MM.1S (cell line): ENCODE results near the gene PPM1M.
"Not testable (repeated sequence)": the region's sequence is repeated elsewhere in the genome, so short reads cannot be mapped to it uniquely, and the experiment has no call there.

Source experiments
- DNase-seq: peaks from one replicate; pipeline ENCODE4 v3.0.0-alpha.2; 2015
- H2AFZ ChIP-seq: fragments of 300-600 bp; sonication (generic); 2 replicates; pipeline ENCODE4 v1.6.0; 2016; ENCODE audit warnings: antibody characterized with exemption, low read length
- H3F3A ChIP-seq: fragments of 300-600 bp; sonication (generic); 2 replicates; pipeline ENCODE4 v1.6.1; 2016; ENCODE audit warnings: mild to moderate bottlenecking, antibody characterized with exemption, low read length, moderate library complexity, mixed read lengths; ENCODE audit not compliant: insufficient read depth
- H3K27ac ChIP-seq: fragments of 300-600 bp; sonication (generic); 2 replicates; pipeline ENCODE4 v1.5.1; 2016; ENCODE audit warnings: mild to moderate bottlenecking, low read length
- H3K27me3 ChIP-seq: fragments of 300-600 bp; sonication (generic); replicated peaks from 2 replicates; pipeline ENCODE4 v1.6.0; 2016; ENCODE audit warnings: low read length; ENCODE audit not compliant: insufficient read depth
- H3K36me3 ChIP-seq: fragments of 300-600 bp; sonication (generic); replicated peaks from 2 replicates; pipeline ENCODE4 v1.6.1; 2016; ENCODE audit warnings: mild to moderate bottlenecking, low read length, mixed read lengths; ENCODE audit not compliant: insufficient read depth
- H3K4me1 ChIP-seq: fragments of 300-600 bp; sonication (generic); 2 replicates; pipeline ENCODE4 v1.6.1; 2016; ENCODE audit warnings: low read length, mixed read lengths
- H3K4me2 ChIP-seq: fragments of 300-600 bp; sonication (generic); 2 replicates; pipeline ENCODE4 v1.6.0; 2016; ENCODE audit warnings: low read depth, low read length
- H3K4me3 ChIP-seq: fragments of 300-600 bp; sonication (generic); 2 replicates; pipeline ENCODE4 v1.5.1; 2016; ENCODE audit warnings: low read length, mixed read lengths
- H3K79me2 ChIP-seq: fragments of 300-600 bp; sonication (generic); 2 replicates; pipeline ENCODE4 v1.6.1; 2016; ENCODE audit warnings: mixed run types, low read length, mixed read lengths
- H3K9ac ChIP-seq: fragments of 300-600 bp; sonication (generic); 2 replicates; pipeline ENCODE4 v1.6.1; 2016; ENCODE audit warnings: low read length, mixed read lengths
- H3K9me2 ChIP-seq: fragments of 300-600 bp; sonication (generic); replicated peaks from 2 replicates; pipeline ENCODE4 v1.6.1; 2016; ENCODE audit warnings: mild to moderate bottlenecking, low read length, mixed read lengths; ENCODE audit not compliant: insufficient read depth
- H3K9me3 ChIP-seq: fragments of 300-600 bp; sonication (generic); replicated peaks from 2 replicates; pipeline ENCODE4 v1.6.1; 2016; ENCODE audit warnings: mild to moderate bottlenecking, low read length, mixed read lengths; ENCODE audit not compliant: insufficient read depth
- H4K20me1 ChIP-seq: fragments of 300-600 bp; sonication (generic); 2 replicates; pipeline ENCODE4 v1.6.1; 2016; ENCODE audit warnings: mild to moderate bottlenecking, low read length, moderate library complexity, mixed read lengths; ENCODE audit not compliant: insufficient read depth
- EZH2 ChIP-seq: fragments of 300-600 bp; sonication (generic); optimal IDR thresholded peaks from 2 replicates; pipeline ENCODE3; 2017; ENCODE audit warnings: low read depth, mild to moderate bottlenecking, antibody characterized with exemption, low read length, mixed read lengths
- EZH2phosphoT487 ChIP-seq: fragments of 300-600 bp; sonication (generic); IDR thresholded peaks from 2 replicates; pipeline ENCODE4 v1.6.1; 2018; ENCODE audit warnings: antibody characterized with exemption, low read length
- TF ChIP-seq, protein P1 (sequence below): fragments of 300-600 bp; sonication (generic); IDR thresholded peaks from 2 replicates; pipeline ENCODE4 v1.5.1; 2016; ENCODE audit warnings: antibody characterized with exemption, low read length, mixed read lengths

Gene PPM1M

DNA sequence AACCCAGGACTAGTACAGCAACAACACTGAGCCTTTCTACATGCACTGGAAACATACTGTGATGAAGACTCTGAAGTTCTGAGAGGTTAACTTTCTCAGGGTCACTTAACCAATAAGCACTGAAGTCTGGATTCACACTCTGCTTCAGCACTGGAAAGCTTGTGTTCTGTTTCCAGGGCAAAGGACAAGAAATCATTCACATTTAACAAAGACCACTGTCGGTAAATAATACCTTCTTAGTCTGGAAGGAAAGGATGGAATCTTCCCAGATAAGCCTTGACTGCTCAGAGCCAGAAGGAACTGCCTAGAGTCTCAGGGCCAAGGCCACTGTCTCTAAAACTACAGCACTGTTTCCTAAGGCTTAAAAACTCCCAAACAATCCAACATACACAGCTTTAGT lies 37.7 kb downstream of the PPM1M start:
- Histone ChIP-seq H3K79me2 (peaks cover 5% of the 10 kb centered on the region; the same call in 1 of the 2 replicates), H3K27ac (no peak overlapping the region), H3K36me3 (no peaks in the 10 kb centered on the region), H3F3A (peaks cover 27% of the 10 kb centered on the region), H3K9me2 (no peaks in the 10 kb centered on the region), H3K27me3 (no peaks in the 10 kb centered on the region), H2AFZ (no peak overlapping the region), H3K4me2 (no peak overlapping the region), H4K20me1 (no peaks in the 10 kb centered on the region), H3K4me3 (no peak overlapping the region), H3K9me3 (no peaks in the 10 kb centered on the region), H3K4me1 (0 out of 2 replicates have a peak, but pooled peaks cover 4% of the 10 kb centered on the region), H3K9ac (no peak overlapping the region)
- no peak for DNase-seq
- no peak for TF ChIP-seq EZH2
- TF ChIP-seq, protein P1, sequence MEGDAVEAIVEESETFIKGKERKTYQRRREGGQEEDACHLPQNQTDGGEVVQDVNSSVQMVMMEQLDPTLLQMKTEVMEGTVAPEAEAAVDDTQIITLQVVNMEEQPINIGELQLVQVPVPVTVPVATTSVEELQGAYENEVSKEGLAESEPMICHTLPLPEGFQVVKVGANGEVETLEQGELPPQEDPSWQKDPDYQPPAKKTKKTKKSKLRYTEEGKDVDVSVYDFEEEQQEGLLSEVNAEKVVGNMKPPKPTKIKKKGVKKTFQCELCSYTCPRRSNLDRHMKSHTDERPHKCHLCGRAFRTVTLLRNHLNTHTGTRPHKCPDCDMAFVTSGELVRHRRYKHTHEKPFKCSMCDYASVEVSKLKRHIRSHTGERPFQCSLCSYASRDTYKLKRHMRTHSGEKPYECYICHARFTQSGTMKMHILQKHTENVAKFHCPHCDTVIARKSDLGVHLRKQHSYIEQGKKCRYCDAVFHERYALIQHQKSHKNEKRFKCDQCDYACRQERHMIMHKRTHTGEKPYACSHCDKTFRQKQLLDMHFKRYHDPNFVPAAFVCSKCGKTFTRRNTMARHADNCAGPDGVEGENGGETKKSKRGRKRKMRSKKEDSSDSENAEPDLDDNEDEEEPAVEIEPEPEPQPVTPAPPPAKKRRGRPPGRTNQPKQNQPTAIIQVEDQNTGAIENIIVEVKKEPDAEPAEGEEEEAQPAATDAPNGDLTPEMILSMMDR: no peak
- no peak for TF ChIP-seq EZH2phosphoT487

DNA sequence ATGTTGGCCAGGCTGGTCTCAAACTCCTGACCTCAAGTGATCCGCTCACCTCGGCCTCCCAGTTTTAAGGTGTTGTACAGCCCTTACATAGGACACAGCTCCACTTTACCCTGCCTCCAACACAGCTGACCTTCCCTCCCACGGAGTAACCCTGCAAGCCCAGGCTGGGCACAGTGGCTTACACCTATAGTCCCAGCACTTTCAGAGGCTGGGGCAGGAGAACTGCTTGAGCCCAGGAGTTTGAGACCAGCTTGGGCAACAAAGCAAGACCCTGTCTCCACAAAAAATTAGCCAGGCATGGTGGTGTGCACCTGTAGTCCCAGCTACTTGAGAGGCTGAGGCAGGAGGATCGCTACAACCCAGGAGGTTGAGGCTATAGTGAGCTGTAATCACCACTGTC lies 38.5 kb downstream of the PPM1M start:
- not testable (repeated sequence) for DNase-seq, H3K4me3 ChIP-seq, H3K27me3 ChIP-seq, H3K9ac ChIP-seq, H3K9me2 ChIP-seq, H3K4me2 ChIP-seq, H3K79me2 ChIP-seq, H3K9me3 ChIP-seq, H2AFZ ChIP-seq, H3K27ac ChIP-seq, H4K20me1 ChIP-seq, H3K36me3 ChIP-seq
- Histone ChIP-seq H3F3A (peaks cover 26% of the 10 kb centered on the region), H3K4me1 (peaks cover 10% of the 10 kb centered on the region; the same call in 1 of the 2 replicates)

DNA sequence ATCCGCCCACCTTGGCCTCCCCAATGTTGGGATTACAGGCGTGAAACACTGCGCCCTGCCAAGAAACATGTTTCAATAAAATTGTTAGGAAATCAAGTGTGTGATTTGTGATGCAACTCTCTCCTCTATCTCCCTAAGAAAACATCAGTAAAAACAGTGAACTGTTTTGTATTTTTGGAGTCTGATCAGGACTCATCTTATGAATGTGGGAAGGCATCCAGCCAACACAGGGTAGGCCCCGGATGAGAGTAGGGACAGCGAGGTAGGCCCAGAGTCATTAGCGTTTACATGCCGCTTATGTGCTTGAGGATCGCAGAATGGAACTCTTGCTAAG lies 41.2 kb downstream of the PPM1M start:
- no peak overlapping the region for H2AFZ ChIP-seq
- H3K4me3 ChIP-seq: peak overlapping the region; percentile 100
- H3K4me2 ChIP-seq: peak overlapping the region; percentile 59
- H3F3A ChIP-seq: peaks cover 14% of the 10 kb centered on the region; the same call in 1 of the 2 replicates
- peak overlapping the region; percentile 100; the same call in 1 of the 2 replicates for H3K9ac ChIP-seq
- peak overlapping the region; percentile 100; the same call in 1 of the 2 replicates for H3K27ac ChIP-seq
- TF ChIP-seq, protein P1: no peak
- TF ChIP-seq EZH2: no peak
- H4K20me1 ChIP-seq: no peaks in the 10 kb centered on the region
- no peaks in the 10 kb centered on the region for H3K27me3 ChIP-seq
- no peaks in the 10 kb centered on the region for H3K9me3 ChIP-seq
- H3K9me2 ChIP-seq: no peaks in the 10 kb centered on the region
- no peaks in the 10 kb centered on the region for H3K36me3 ChIP-seq
- peaks cover 10% of the 10 kb centered on the region; the same call in 1 of the 2 replicates for H3K4me1 ChIP-seq
- H3K79me2 ChIP-seq: peaks cover 20% of the 10 kb centered on the region
- no peak for DNase-seq

DNA sequence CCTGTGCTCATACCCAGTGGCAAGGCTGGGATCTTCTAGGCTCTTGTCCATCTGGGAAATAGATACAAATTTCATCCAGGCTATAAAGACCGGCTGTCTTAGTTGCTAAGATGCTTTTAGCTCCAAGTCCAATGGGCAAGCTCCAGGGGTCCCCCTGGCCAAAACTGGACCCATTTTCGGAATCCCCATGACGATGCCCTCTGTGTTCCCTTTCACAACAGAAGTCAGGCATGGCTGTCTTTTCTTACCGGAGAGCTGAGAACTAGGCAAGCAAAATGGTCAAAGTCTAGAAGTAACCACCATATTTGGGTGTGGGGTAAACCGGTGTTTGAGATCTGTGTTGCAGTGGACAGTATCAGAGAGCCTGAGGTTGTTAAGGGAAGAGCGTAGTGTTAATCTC lies 43.1 kb downstream of the PPM1M start:
- Histone ChIP-seq H3K4me1 (peaks cover 10% of the 10 kb centered on the region; the same call in 1 of the 2 replicates), H3K27ac (no peak overlapping the region), H4K20me1 (no peaks in the 10 kb centered on the region), H3K36me3 (no peaks in the 10 kb centered on the region), H3K9me3 (no peaks in the 10 kb centered on the region), H3K4me2 (peak overlapping the region; percentile 59), H2AFZ (0 out of 2 replicates have a peak overlapping the region, but pooled peaks have one; percentile 99), H3K9me2 (no peaks in the 10 kb centered on the region), H3K4me3 (peak overlapping the region; percentile 100), H3K9ac (peak overlapping the region; percentile 100; the same call in 1 of the 2 replicates), H3K79me2 (peaks cover 20% of the 10 kb centered on the region), H3K27me3 (no peaks in the 10 kb centered on the region), H3F3A (peaks cover 14% of the 10 kb centered on the region; the same call in 1 of the 2 replicates)
- no peak for DNase-seq
- TF ChIP-seq, protein P1: no peak
- TF ChIP-seq EZH2phosphoT487 (no peak), EZH2 (no peak)
